ENCODE measurements around the gene UNC13D. TPM values are rescaled to one million over a fixed set of nuclear protein-coding genes. Genes with fewer than 3 reads are reported as not detected.

Gene UNC13D
- 4.7 and 17.0 TPM in 2 replicates for total RNA-seq

DNA sequence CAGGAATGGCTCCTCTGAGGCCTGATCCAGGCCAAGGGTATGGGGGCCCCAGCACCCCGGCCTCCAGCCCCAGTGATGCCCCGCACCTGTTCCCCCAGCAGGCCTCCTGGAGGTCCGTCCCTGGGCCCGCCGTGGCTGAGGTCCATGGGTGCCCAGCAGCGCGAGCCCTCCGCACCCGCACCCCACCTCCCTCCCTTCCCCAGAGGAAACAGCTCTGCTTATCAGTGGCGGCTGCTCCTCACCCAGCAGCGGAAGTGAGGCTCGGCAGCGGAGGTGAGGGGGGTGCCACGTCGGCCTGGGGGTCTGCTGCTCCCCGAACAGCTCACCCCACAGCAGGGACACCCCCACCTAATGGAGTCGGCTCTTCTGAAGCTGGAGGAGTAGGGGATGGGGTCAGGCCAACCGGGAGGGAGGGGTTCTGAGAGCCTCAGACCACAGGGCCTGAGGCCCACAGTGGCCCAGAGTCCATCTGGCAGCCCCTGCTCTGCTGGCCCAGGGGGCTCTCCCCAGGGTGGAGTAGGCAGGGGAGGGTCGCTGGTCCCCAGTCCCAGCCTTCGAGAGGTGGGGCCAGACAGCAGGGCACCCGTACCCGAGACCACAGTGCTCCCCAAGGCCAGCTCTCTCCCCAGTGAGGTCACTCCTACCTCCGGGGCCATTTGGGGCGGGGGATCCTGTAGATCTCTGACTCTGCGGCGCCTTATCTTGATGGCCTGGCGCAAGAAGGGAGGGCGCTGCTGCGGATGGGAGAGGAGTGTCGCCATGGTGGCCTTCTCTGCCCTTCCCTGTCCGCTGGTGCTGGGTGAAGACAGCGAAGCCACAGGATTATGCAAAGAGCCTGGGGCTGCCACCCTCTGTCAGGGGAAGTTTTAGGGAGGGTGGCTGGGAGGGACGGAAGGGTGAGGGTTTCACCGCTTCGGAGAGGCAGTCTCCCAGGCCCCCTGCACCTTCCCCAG lies at the start of gene UNC13D:
TSS of gene UNC13D (minus strand) at position 828 of the 953 bp plus-strand sequence. CDS start at position 761, 67 bp downstream.
- DNase-seq (ENCODE audit: low read depth), result no peak
- peak within 1 kb of the TSS; percentile 39 for H3K4me3 ChIP-seq (ENCODE audit: low read depth, low read length)

DNA sequence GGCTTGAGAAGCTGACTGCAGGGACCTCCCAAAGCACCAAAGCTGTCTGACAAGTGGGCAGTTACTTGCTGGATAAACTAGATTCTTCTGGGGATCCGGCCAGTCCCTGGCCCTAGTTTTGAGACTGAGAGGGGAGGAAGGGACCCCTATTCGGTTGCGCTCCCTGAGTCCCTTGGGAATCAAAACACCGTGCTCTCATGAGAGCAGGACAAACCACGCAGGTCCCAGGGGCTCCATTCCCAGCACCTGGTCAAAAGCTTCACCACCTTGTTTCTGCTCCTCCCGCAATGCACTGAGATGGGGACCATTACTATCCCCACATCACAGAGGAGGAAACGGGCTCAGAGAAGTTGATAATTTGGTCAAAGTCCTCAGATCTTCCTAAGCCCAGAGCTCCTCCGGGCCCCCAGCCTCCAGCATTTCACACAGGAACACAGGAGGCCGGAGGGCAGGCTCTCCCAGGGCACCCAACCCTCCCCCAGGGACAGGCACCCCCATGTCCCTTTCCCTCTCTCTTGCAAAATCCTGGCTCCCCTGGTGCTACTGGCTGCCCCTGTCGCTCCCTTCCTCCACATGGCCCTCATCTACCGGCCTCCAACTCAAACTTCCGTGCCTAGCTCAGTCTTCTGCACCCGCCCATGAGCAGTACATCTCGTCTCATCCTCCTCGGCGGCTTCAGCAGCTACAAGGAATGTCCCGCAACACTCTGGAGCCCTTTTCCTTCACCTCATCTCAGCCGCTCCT lies 49.3 kb upstream of the UNC13D start:
- TF ChIP-seq, protein P1, sequence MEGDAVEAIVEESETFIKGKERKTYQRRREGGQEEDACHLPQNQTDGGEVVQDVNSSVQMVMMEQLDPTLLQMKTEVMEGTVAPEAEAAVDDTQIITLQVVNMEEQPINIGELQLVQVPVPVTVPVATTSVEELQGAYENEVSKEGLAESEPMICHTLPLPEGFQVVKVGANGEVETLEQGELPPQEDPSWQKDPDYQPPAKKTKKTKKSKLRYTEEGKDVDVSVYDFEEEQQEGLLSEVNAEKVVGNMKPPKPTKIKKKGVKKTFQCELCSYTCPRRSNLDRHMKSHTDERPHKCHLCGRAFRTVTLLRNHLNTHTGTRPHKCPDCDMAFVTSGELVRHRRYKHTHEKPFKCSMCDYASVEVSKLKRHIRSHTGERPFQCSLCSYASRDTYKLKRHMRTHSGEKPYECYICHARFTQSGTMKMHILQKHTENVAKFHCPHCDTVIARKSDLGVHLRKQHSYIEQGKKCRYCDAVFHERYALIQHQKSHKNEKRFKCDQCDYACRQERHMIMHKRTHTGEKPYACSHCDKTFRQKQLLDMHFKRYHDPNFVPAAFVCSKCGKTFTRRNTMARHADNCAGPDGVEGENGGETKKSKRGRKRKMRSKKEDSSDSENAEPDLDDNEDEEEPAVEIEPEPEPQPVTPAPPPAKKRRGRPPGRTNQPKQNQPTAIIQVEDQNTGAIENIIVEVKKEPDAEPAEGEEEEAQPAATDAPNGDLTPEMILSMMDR (IDR thresholded peaks at IDR 0.05; ENCODE audit: insufficient read depth, low read length, severe bottlenecking), result no peak
- H3K36me3 ChIP-seq (ENCODE audit: control insufficient read depth, insufficient read depth, low read length), result peaks cover 10% of the 10 kb centered on the region
- FAIRE-seq, result no peak

More for the DNA sequence above, at the start of gene UNC13D:
- FAIRE-seq, result no peak
- Histone ChIP-seq H3K27me3 (ENCODE audit: control insufficient read depth, insufficient read depth, low read length) (no peaks in the 10 kb centered on the region), H3K36me3 (ENCODE audit: control insufficient read depth, insufficient read depth, low read length) (peaks cover 25% of the 10 kb centered on the region)
- TF ChIP-seq, protein P1 (IDR thresholded peaks at IDR 0.05; ENCODE audit: insufficient read depth, low read length, severe bottlenecking), result no peak

DNA sequence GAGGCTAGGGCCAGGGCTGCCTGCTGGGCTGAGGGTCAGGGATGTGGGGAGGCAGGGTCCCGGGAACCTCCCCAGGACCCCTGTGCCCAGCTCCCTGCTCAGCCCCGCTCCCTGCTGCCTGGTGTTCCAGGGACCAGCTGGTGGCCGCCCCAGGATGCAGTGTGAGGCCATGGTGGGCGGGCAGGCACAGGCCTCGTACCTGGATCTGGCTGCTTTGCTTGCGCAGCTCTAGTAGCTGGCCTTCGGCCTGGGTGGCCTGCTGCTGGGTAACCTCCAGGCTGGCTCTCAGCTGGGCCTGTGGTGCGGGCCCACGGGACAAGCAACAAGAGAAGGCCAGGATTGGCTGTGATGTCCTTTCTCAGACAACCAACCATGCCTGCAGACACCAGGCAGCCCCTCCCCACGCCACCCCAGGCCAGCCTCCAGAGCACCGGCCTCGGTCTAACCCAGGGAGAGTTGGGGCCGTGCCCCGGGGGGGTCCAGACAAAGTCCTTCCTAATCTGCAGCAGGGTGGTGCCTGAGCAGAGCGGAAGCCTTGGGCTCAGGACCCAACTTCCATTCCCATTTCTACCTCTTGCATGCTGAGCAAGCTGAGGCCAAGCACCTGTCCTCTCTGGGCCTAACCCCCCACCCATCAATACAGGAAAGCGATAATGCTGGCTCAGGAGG lies 48.5 kb upstream of the UNC13D start:
- DNase-seq (ENCODE audit: low read depth) (no peak), FAIRE-seq (no peak)
- Histone ChIP-seq H3K4me3 (ENCODE audit: low read depth, low read length) (no peak overlapping the region), H3K27me3 (ENCODE audit: control insufficient read depth, insufficient read depth, low read length) (no peaks in the 10 kb centered on the region), H3K36me3 (ENCODE audit: control insufficient read depth, insufficient read depth, low read length) (peaks cover 9% of the 10 kb centered on the region)
- TF ChIP-seq, protein P1 (IDR thresholded peaks at IDR 0.05; ENCODE audit: insufficient read depth, low read length, severe bottlenecking), result no peak

More for the DNA sequence above, 49.3 kb upstream of the UNC13D start:
- Histone ChIP-seq H3K4me3 (ENCODE audit: low read depth, low read length) (no peak overlapping the region), H3K27me3 (ENCODE audit: control insufficient read depth, insufficient read depth, low read length) (no peaks in the 10 kb centered on the region)
- DNase-seq (ENCODE audit: low read depth), result no peak

DNA sequence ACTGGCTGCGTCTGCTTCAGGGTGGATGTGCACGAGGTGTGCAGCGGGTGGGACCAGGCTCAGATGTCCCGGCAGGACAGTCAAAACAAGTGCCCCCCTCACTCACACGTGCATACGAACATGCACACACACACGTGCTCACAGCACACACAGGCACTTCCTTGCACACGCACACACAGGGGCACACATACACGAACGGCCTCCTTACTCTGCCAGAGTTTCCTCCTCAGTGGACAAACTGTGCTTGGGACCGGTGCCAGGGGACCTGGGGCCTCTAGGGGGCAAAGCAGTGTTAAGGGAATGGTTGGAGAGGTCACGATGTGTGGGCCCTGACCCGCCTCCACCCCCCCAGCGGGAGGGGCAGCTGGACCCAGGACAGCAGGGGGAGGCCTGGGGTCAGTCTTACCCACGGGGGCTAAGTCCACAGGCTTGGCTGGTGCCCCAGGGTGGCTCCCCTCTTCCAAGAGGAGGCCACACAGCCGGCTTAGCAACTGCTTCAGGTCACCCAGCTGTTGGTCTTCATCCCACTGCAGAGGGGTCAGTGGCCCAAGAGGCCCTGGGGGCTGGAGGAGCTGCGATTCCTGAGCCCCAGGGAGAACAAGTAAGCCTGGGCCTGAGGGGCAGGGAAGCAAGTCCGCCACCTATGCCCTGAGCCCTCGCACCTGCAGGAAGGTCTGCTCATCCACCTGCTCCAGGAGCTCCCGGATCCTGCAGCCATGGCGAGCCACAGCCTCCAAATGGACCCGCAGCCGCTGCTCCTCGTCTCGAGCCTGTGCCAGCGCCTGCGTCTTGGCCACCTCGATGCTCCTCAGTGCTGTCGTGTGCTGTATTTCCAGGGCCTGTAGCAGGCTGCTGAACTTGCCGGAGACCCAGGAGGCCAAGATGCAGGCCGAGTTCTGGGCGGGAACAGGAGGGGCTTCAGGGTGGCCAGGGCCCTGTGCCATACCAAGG lies 47.7 kb upstream of the UNC13D start:
- no peak overlapping the region for H3K4me3 ChIP-seq (ENCODE audit: low read depth, low read length)
- TF ChIP-seq, protein P1 (IDR thresholded peaks at IDR 0.05; ENCODE audit: insufficient read depth, low read length, severe bottlenecking), result no peak
- no peaks in the 10 kb centered on the region for H3K27me3 ChIP-seq (ENCODE audit: control insufficient read depth, insufficient read depth, low read length)
- no peak for FAIRE-seq
- DNase-seq (ENCODE audit: low read depth), result no peak
- peaks cover 9% of the 10 kb centered on the region for H3K36me3 ChIP-seq (ENCODE audit: control insufficient read depth, insufficient read depth, low read length)
